B cell (primary cell): ENCODE results near the gene SEMA3E.

Experiments used
- EZH2 ChIP-seq: IDR thresholded peaks from 2 replicates; pipeline ENCODE4 v1.6.1; 2012; ENCODE audit warnings: borderline replicate concordance, low read depth, mild to moderate bottlenecking, moderate library complexity, low read length; ENCODE audit not compliant: insufficient read depth, poor library complexity, severe bottlenecking
- TF ChIP-seq, protein P1 (sequence below): fragments of 200-600 bp; IDR thresholded peaks from one replicate; pipeline ENCODE4 v1.8.0; 2022; ENCODE audit warnings: antibody characterized with exemption, mild to moderate bottlenecking

DNA sequence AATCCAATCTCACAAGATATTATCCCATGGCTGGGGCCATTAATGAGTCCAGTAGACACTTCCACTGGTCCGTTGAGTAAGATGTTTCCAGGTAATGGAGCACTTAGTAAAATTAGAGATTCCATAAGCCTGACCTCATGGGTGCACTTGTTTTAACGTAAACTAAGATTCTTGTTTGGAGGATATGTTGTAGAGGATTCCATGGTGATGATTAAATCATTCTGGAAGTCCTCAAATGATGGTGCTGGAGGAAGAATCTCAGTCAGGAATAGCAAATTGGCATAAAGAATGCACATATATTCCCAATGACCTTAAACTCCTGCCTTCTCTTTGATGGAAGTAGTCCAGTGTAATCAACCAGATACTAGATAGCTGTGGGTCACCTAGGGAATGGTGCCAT lies 324.3 kb downstream of the SEMA3E start:
- TF ChIP-seq, protein P1, sequence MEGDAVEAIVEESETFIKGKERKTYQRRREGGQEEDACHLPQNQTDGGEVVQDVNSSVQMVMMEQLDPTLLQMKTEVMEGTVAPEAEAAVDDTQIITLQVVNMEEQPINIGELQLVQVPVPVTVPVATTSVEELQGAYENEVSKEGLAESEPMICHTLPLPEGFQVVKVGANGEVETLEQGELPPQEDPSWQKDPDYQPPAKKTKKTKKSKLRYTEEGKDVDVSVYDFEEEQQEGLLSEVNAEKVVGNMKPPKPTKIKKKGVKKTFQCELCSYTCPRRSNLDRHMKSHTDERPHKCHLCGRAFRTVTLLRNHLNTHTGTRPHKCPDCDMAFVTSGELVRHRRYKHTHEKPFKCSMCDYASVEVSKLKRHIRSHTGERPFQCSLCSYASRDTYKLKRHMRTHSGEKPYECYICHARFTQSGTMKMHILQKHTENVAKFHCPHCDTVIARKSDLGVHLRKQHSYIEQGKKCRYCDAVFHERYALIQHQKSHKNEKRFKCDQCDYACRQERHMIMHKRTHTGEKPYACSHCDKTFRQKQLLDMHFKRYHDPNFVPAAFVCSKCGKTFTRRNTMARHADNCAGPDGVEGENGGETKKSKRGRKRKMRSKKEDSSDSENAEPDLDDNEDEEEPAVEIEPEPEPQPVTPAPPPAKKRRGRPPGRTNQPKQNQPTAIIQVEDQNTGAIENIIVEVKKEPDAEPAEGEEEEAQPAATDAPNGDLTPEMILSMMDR = no peak
- no peak for TF ChIP-seq EZH2
